HEK293 (cell line): ENCODE results near the gene CAPN10.
A peak's percentile ranks its signal among the peaks of the same experiment; 100 is the strongest.

ENCODE experiments used
- CTCF ChIA-PET: fragments of 350-600 bp; formaldehyde crosslinking; extraction: SDS; loops from one replicate; lab custom pipeline; 2021; ENCODE audit warnings: antibody characterized with exemption; lab: Yijun Ruan, JAX
- POLR2A ChIA-PET: fragments of 300-600 bp; formaldehyde crosslinking; extraction: SDS; loops from one replicate; lab custom pipeline; 2020; ENCODE audit warnings: antibody characterized with exemption, inconsistent platforms; lab: Yijun Ruan, JAX
- H3K27ac ChIP-seq: fragments of 200-500 bp; sonication (Bioruptor generic); 2 replicates; pipeline ENCODE4 v1.5.1; 2014; ENCODE audit warnings: low read depth, low read length, control low read depth, inconsistent platforms; ENCODE audit errors: extremely low read depth
- H3K36me3 ChIP-seq, 2 experiments: fragments of 200-500 bp in 1 of 2; sonication (Bioruptor generic) in 1 of 2; 1 replicate in 1 of 2; 2 replicates in 1 of 2; pipeline ENCODE4 v1.5.1; 2014 to 2017; ENCODE audit warnings: inconsistent platforms in 2 of 2, low read length in 2 of 2; ENCODE audit not compliant: control insufficient read depth in 2 of 2, insufficient read depth in 1 of 2
- H3K4me1 ChIP-seq: fragments of 200-500 bp; sonication (Bioruptor generic); 2 replicates; pipeline ENCODE4 v1.5.1; 2014; ENCODE audit warnings: mild to moderate bottlenecking, low read length, inconsistent platforms; ENCODE audit not compliant: control insufficient read depth, insufficient read depth
- H3K4me3 ChIP-seq: 2 replicates; pipeline ENCODE4 v1.5.1; 2011; ENCODE audit warnings: low read depth, mild to moderate bottlenecking, control low read depth, low read length, moderate library complexity
- H3K9me3 ChIP-seq: fragments of 200-500 bp; sonication (Bioruptor generic); 2 replicates; pipeline ENCODE4 v1.5.1; 2014; ENCODE audit warnings: low read depth, low read length, inconsistent platforms; ENCODE audit not compliant: control insufficient read depth, insufficient read depth
- GLIS2 ChIP-seq: fragments of 450-650 bp; formaldehyde crosslinking; IDR thresholded peaks from 2 replicates; pipeline ENCODE4 v1.5.1; 2016; ENCODE audit warnings: missing biosample characterization, missing genetic modification characterization
- KLF8 ChIP-seq: fragments of 450-650 bp; formaldehyde crosslinking; IDR thresholded peaks from 2 replicates; pipeline ENCODE4 v1.5.1; 2016; ENCODE audit warnings: missing biosample characterization, missing genetic modification characterization
- PRDM10 ChIP-seq: fragments of 450-650 bp; formaldehyde crosslinking; IDR thresholded peaks from 2 replicates; pipeline ENCODE4 v1.5.1; 2016; ENCODE audit warnings: missing biosample characterization, missing genetic modification characterization
- SCRT2 ChIP-seq: fragments of 450-650 bp; formaldehyde crosslinking; IDR thresholded peaks from 2 replicates; pipeline ENCODE4 v1.5.1; 2016; ENCODE audit warnings: missing biosample characterization, missing genetic modification characterization
- ZBTB1 ChIP-seq: fragments of 450-650 bp; formaldehyde crosslinking; IDR thresholded peaks from 2 replicates; pipeline ENCODE4 v1.5.1; 2016; ENCODE audit warnings: missing biosample characterization, missing genetic modification characterization
- ZFP3 ChIP-seq: fragments of 450-650 bp; formaldehyde crosslinking; IDR thresholded peaks from 2 replicates; pipeline ENCODE4 v1.5.1; 2016; ENCODE audit warnings: low read depth, missing biosample characterization, missing genetic modification characterization
- ZIC2 ChIP-seq: fragments of 450-650 bp; formaldehyde crosslinking; IDR thresholded peaks from 2 replicates; pipeline ENCODE4 v1.5.1; 2016; ENCODE audit warnings: missing biosample characterization, missing genetic modification characterization
- ZNF138 ChIP-seq: fragments of 450-650 bp; formaldehyde crosslinking; IDR thresholded peaks from 2 replicates; pipeline ENCODE4 v1.5.1; 2016; ENCODE audit warnings: missing biosample characterization, missing genetic modification characterization, borderline replicate concordance
- ZNF169 ChIP-seq: fragments of 450-650 bp; formaldehyde crosslinking; IDR thresholded peaks from 2 replicates; pipeline ENCODE4 v1.5.1; 2016; ENCODE audit warnings: missing biosample characterization, missing genetic modification characterization
- ZNF184 ChIP-seq: fragments of 450-650 bp; IDR thresholded peaks from 2 replicates; pipeline ENCODE4 v1.5.1; 2018; ENCODE audit warnings: missing biosample characterization, mild to moderate bottlenecking, missing genetic modification characterization
- ZNF214 ChIP-seq: fragments of 450-650 bp; formaldehyde crosslinking; IDR thresholded peaks from 2 replicates; pipeline ENCODE4 v1.5.1; 2017; ENCODE audit warnings: missing biosample characterization, mild to moderate bottlenecking, missing genetic modification characterization, borderline replicate concordance
- ZNF274 ChIP-seq, 2 experiments: fragments of 200-500 bp in 1 of 2; fragments of 450-650 bp in 1 of 2; sonication (Bioruptor generic) in 1 of 2; formaldehyde crosslinking in 1 of 2; IDR thresholded peaks; 2 replicates each; pipeline versions ENCODE4 v1.5.1 to v1.6.1; 2014 to 2016; ENCODE audit warnings: borderline replicate concordance in 1 of 2, inconsistent platforms in 1 of 2, low read length in 1 of 2, missing biosample characterization in 1 of 2, missing genetic modification characterization in 1 of 2
- ZNF350 ChIP-seq: fragments of 450-650 bp; formaldehyde crosslinking; IDR thresholded peaks from 2 replicates; pipeline ENCODE4 v1.5.0; 2017; ENCODE audit warnings: missing biosample characterization, mild to moderate bottlenecking, missing genetic modification characterization
- ZNF366 ChIP-seq: fragments of 450-650 bp; formaldehyde crosslinking; conservative IDR thresholded peaks from 2 replicates; pipeline ENCODE4 v1.5.1; 2016; ENCODE audit warnings: missing biosample characterization, missing genetic modification characterization
- ZNF404 ChIP-seq: fragments of 450-650 bp; formaldehyde crosslinking; IDR thresholded peaks from 2 replicates; pipeline ENCODE4 v1.5.1; 2017; ENCODE audit warnings: missing biosample characterization, missing genetic modification characterization
- ZNF555 ChIP-seq: fragments of 450-650 bp; formaldehyde crosslinking; conservative IDR thresholded peaks from 2 replicates; pipeline ENCODE4 v1.5.1; 2017; ENCODE audit warnings: missing biosample characterization, mild to moderate bottlenecking, missing genetic modification characterization, inconsistent platforms
- ZNF621 ChIP-seq: fragments of 450-650 bp; formaldehyde crosslinking; IDR thresholded peaks from 2 replicates; pipeline ENCODE4 v1.5.1; 2017; ENCODE audit warnings: missing biosample characterization, missing genetic modification characterization
- ZNF837 ChIP-seq: fragments of 450-650 bp; formaldehyde crosslinking; IDR thresholded peaks from 2 replicates; pipeline ENCODE4 v1.5.1; 2016; ENCODE audit warnings: missing biosample characterization, missing genetic modification characterization
- ZSCAN23 ChIP-seq: fragments of 450-650 bp; formaldehyde crosslinking; IDR thresholded peaks from 2 replicates; pipeline ENCODE4 v1.5.1; 2016; ENCODE audit warnings: missing biosample characterization, missing genetic modification characterization

The CAPN10 gene

DNA sequence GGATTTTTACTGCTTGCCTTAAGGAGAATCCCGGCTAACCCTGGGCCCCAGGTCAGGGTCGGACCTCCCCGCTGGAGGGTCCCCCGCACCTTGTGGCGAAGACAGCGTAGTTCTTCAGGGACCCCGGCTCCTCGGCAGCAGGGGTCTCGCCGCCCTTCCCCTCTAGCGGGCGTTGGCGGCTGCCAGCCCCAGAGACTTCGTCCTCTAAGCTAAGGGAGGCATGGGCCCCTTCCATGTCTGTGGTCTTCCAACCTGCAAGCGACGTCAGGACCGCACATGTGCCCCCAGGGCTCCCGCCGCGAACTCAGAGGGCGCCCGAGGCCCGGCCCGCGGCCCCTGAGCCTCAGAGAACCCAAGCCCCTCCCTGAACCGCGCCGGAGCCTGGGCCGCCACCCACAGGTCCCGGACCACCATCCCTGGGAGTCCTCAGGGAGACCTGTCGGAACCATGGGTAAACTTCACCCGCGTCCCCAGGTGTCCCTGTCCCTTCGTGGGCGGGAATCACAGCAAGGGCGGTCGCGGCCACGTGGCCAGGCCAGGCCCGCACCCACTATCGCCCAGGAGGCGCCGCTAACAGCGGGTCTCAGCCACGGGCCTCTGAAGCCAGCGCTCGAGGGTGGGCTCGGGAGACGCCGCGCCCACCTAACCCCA is 29.3 kb upstream of the CAPN10 start (continued):
- no peak for TF ChIP-seq ZBTB1 (tag by site-specific recombination)
- no peak for TF ChIP-seq GLIS2
- TF ChIP-seq ZNF350 (tag by site-specific recombination), result no peak
- TF ChIP-seq ZNF366 (tag by site-specific recombination), result no peak
- no peak for TF ChIP-seq PRDM10

DNA sequence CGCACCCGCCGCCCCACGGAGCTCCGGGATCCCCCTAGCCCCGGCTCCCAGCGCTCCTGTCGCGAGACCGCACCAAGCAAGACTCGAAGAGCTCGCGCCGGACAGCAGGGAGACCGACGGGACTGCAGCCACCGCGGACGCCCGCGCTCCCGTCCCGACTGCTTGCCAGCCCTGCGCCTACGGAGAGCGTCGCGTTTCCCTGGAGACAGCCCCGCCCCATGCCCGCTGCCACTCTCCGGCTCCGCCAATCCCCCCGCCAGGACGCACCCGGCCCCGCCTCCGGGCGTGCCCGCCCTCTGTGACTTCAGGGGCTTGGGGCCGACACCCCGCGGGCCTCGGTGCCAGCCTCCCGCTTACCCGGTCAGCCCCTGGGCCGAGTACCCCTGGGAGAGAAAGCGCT is 28.7 kb upstream of the CAPN10 start, which contains the start of gene ANKMY1:
Gene ANKMY1, minus strand, starts transcription at position 181 of the 400 bp plus-strand sequence. CDS start 653 bp downstream, outside the sequence.
- H3K27ac ChIP-seq, result no peak within 1 kb of the TSS

DNA sequence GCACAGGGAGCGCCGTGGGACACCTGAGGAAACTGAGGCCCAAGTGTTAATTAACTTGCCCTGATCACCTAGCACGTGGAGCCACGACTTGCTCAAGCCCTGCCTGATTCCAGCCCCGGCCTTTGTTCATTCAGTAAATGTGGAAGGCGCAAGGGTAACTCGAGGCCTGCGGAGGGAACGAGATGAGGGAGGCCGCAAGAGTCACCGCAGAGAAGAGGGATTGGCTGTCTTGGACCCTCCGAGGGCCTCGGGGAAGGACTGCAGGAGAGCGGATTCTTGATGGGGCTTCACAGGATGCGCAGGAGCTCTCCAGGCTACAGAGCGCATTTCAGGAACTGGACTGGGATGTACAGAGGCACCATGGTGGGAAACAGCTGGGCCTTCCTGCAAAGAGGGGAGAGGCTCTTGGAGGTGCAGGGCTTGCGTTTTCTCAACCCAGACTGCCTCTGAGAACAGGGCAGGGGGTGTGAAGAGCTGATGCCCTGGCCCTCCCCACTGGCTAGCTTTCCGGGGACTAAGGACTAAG is 28.2 kb upstream of the CAPN10 start:
- TF ChIP-seq ZFP3 (tag by site-specific recombination), result peak; percentile 61; the same call in 1 of the 2 replicates
- no peak for TF ChIP-seq ZNF169 (tag by site-specific recombination)
- no peak for TF ChIP-seq ZNF621 (tag by site-specific recombination)
- TF ChIP-seq ZNF404, result no peak
- TF ChIP-seq ZIC2 (tag by site-specific recombination), result 0 out of 2 replicates have a peak, but pooled peaks have one; percentile 20
- CTCF ChIA-PET, result no interaction called here
- POLR2A ChIA-PET, result interaction anchor here (0.6 kb wide), 1 partner anchor 28 kb away, joined by 3 read pairs; no protein-coding TSS in a partner anchor
- Histone ChIP-seq H3K9me3 (no peaks in the 10 kb centered on the region), H3K4me3 (no peak overlapping the region), H3K4me1 (peaks cover 5% of the 10 kb centered on the region), H3K27ac (no peak overlapping the region), H3K36me3 (peaks cover 0 to 27% of the 10 kb centered on the region in 2 experiments; a peak in 1 of 3 replicates)

More for the DNA sequence above, 28.7 kb upstream of the CAPN10 start, which contains the start of gene ANKMY1:
- ChIA-PET POLR2A (interaction anchor here (0.6 kb wide), 1 partner anchor 28 kb away, joined by 3 read pairs; no protein-coding TSS in a partner anchor), CTCF (interaction anchor here (0.6 kb wide), 2 partner anchors 9 to 865 kb away, joined by 3 read pairs; no protein-coding TSS in a partner anchor)
- H3K36me3 ChIP-seq, result peaks cover 0 to 27% of the 10 kb centered on the region in 2 experiments; a peak in 1 of 3 replicates
- no peak within 1 kb of the TSS for H3K4me3 ChIP-seq
- peaks cover 5% of the 10 kb centered on the region for H3K4me1 ChIP-seq
- no peaks in the 10 kb centered on the region for H3K9me3 ChIP-seq
- TF ChIP-seq ZNF184 (tag by site-specific recombination) (no peak), ZNF274 (IDR thresholded peaks at IDR 0.05; ENCODE audit: low read length) (no peak), ZNF274 (tag by site-specific recombination; IDR thresholded peaks at IDR 0.05; ENCODE audit: borderline replicate concordance) (no peak), ZSCAN23 (no peak), KLF8 (tag by site-specific recombination) (peak; percentile 56; the same call in 1 of the 2 replicates), ZNF138 (tag by site-specific recombination) (no peak), SCRT2 (tag by site-specific recombination) (no peak), ZNF837 (tag by site-specific recombination) (no peak), ZNF555 (no peak), ZNF214 (tag by site-specific recombination) (no peak)
